HG03025 (cell line): ENCODE measurements around the gene TRIM14.

Experiments
- ATAC-seq: cut with Tn5 transposase; IDR thresholded peaks from one replicate; pipeline ENCODE4 v1.9.1; 2021; ENCODE audit warnings: mild to moderate bottlenecking, moderate library complexity; ENCODE audit not compliant: unreplicated experiment, low FRiP score

Gene TRIM14

DNA sequence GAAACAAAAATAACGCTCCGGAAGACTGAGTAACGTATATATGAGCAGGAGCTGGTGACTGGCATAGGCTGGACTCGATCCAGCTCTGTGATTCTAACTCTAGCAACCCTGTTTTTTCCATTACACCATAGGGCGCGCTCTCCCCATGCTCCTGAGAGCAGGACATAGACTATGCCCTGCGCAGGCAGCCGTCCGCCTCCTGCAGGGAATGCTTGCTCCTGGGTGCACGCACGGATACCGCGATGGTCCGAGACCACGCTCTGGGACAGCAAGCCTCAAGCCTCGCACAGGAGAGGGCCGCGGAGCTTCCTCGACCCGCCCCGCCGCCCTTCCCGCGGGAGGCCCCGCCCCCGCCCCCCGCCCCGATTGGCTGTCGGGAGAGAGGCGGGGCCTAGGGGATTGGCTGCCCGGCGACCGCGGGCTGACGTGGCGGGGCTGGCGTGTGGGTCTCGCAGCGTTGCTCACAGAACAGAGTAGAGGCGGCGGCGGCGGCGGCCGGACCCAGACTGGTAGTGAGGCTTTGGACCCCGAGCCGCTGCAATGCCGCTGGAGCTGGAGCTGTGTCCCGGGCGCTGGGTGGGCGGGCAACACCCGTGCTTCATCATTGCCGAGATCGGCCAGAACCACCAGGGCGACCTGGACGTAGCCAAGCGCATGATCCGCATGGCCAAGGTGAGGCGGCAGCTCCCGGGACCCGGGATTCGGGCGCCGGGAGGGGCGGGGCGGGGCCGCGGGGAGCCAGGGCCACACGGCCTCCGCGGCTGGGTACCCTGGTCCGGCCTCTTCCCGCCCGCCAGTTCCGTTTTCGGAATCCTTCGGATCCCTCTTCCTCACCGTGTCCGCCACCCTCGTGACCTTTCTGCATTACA lies 62.5 kb downstream of the TRIM14 start, which contains the start of gene NANS:
Gene NANS (plus strand): TSS at position 464 of the 869 bp plus-strand sequence. CDS start 77 bp downstream, at position 541.
- ATAC-seq, result peak; percentile 92

- no peak for ATAC-seq
Observed at GRCh38 chr9:98054376-98054951, 64.6 kb downstream of the TRIM14 start.

- ATAC-seq, result no peak
Observed at GRCh38 chr9:98050351-98050750, 68.7 kb downstream of the TRIM14 start.

DNA sequence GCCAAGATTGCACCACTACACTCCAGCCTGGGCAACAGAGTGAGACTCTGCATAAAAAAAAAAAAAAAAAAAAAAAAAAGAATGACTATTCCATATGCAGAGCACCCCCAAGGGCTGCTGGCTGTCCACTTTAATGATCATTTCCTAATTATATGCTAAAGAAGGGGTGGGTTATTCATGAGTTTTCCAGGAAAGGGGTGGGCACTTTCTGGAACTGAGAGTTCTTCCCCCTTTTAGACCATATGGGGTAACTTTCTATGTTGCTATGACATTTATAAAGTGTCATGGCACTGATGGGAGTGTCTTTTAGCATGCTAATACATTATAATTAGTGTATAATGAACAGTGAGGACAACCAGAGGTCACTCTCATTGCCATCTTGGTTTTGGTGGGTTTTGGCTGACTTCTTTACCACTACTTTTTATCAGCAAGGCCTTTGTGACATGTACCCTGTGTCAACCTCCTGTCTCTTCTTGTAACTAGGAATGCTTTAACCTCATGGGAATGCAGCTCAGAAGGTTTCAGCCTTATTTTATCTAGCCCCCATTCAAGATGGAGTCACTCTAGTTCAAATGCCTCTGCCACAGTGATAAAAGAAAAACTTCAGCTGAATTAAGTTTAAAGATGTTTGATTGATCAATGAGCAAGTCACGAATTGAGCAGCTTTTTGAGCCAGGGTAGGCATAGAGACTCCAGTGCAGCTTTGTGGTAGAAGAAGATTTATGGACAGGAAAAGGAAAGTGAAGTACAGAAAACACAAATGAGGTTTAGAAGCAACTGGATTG lies 69.5 kb downstream of the TRIM14 start:
- no peak for ATAC-seq

DNA sequence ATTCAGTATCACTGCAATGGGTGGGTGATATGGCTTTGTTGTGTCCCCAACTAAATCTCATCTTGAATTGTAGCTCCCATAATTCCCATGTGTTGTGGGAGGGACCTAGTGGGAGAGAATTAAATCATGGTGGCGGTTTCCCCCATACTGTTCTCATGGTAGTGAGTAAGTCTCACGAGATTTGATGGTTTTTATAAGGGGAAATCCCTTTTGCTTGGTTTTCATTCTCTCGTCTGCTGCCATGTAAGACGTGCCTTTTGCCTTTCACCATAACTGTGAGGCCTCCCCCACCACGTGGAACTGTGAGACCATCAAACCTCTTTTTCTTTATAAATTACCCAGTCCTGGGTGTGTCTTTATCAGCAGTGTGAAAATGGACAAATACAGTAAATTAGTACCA lies 72.0 kb downstream of the TRIM14 start:
- ATAC-seq, result no peak

DNA sequence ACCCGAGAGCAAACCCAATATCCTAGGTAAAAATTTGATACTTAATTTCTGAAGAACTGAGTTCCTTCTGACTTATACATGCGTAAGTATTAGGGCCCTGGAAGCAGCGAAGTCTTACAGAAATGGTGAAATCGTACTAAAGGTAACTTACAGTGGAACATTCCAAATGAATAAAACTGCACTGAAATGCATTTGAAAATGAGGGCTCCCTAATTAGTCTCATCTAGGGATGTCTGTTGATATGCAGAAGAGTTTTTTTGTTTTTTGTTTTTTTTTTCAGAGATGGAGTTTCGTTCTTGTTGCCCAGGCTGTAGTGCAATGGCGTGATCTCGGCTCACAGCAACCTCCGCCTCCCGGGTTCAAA lies 72.9 kb downstream of the TRIM14 start:
- no peak for ATAC-seq

GRCh38 chr9:98045234-98046179 lies 73.5 kb downstream of the TRIM14 start:
- no peak for ATAC-seq

DNA sequence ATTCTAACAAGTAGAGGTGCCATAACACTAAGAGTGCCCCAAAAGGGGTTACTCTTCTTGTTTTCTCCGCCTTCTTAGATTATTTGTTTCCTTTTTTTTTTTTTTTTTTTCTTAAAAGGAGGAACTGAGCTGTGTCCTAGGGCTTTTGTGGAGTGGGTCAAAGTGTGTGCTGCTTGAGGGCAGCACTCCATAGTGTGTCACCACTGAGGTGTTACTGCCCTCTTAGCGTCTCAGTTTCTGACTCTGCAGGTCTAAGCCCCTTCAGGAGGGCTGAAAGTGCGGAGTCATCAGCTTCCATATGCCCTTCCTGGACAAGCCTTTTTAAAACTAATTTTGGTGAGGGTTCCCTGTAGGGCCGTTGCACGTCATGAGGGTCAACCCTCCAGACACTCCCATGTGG lies 75.1 kb downstream of the TRIM14 start:
- ATAC-seq, result no peak

- no peak for ATAC-seq
Observed at GRCh38 chr9:98040212-98040611, 78.8 kb downstream of the TRIM14 start.

DNA sequence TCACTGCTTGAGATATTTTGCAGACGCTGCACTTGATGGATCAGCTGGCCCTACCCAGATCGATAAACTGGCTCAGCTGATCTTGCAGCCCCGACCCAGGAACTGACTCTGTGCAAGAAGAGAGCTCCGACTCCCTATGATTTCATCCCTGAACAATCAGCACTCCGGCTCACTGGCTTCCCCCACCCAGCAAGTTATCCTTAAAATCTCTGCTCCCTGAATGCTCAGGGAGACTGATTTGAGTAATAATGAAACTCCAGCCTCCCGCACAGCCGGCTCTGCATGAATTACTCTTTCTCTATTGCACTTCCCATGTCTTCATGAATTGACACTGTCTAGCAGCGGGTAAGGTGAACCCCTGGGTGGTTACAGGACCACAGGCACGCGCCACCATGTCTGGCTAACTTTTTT lies 79.4 kb downstream of the TRIM14 start:
- ATAC-seq, result no peak

DNA sequence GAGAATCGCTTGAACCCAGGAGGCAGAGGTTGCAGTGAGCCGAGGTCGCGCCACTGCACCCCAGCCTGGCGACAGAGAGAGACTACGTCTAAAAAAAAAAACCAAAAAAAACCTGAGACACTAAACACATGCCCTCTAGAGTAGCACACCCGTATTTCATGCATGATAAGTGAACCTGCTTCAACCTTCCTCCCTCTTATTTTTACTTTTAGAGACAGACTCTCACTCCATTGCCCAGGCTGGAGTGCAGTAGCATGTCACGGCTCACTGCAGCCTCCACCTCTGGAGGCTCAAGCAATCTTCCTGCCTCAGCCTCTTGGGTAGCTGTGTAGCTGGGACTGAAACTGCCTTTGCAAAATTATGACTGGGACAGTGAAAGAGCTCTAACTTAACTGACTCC lies 80.1 kb downstream of the TRIM14 start:
- no peak for ATAC-seq

DNA sequence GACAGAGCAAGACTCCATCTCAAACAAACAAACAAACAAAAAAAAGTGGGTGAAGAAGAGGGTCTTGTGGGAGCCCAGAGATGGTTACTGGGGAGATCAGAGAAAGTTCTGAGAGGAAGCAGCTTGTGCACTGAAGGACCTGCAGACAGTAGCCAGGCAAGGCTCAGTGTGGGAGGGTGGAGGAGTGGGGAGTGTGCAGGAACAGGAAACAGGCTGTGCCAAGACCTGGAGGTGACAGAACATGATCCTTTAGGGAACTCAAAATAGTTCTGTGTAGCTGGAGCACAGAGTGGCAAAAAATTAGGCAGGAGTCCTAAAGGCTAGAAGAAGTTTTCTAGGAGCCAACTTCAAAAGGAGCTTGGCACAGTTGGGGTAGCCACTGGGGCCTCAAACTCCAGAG lies 81.7 kb downstream of the TRIM14 start:
- ATAC-seq, result no peak

DNA sequence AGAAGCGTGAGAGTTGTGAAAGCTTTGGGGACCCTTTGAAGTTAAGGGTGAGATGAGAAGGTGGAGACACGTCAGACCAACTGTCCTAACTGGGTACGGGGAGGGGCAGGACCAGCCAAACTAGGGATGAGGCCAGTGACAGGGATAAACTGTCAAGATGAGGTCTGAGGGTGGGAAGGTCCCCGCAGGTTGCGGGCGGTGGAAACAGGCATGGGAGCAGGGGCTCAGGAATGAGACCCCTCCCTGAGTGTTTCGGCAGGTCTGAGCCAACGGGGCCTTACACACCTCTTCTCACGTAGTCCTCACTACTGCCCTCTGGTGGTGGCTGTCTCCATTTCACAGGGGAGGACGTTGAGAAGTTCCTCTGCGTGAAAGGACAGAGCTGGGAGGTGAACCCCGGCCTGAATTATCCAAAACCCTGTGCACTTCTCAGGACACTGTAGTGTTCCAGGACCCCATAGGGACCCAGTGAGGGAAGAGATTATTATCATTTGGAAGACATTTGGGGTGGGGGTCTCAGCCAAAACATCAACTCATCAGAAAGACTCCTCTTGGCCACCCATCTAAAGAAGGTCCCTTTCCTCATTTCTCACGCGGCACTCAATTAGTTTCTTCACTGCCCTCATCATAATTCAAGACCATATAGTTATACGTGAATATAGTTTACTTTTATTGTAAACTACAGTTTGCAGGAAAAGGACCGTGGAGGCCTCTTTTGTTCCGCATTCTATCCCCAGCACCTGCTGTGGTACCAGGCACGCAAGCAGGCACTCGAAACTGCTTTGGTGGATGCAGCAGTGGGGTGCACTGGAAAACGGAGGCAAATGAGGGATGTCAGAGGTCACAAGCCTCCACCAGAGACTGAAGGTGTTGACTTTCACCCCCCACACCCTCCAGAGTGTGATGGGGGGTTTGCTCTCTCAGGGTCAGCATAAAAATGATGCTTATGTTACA lies 84.2 kb downstream of the TRIM14 start:
- peak; percentile 56 for ATAC-seq

- ATAC-seq, result no peak
Observed at GRCh38 chr9:98031935-98032334, 87.1 kb downstream of the TRIM14 start.

- no peak for ATAC-seq
Observed at GRCh38 chr9:98031169-98031568, 87.9 kb downstream of the TRIM14 start.

DNA sequence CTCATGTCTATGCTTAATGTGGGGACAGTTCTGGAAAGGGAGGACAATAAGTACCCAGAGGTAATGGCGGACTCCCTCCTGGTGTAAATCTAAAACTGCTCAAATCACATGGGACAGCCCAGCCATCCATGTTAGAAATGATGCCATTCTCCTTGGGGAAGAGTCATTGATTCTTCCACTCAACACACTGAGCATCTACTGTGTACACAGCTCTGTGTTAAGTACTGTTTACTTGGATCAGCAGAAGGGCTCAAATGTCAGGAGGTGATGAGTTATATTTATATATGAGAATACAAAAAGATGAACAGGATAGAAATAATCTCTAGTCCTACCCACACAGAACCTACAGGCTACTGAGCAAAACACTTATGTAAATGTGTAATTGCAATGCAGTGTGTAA lies 94.3 kb downstream of the TRIM14 start:
- no peak for ATAC-seq

DNA sequence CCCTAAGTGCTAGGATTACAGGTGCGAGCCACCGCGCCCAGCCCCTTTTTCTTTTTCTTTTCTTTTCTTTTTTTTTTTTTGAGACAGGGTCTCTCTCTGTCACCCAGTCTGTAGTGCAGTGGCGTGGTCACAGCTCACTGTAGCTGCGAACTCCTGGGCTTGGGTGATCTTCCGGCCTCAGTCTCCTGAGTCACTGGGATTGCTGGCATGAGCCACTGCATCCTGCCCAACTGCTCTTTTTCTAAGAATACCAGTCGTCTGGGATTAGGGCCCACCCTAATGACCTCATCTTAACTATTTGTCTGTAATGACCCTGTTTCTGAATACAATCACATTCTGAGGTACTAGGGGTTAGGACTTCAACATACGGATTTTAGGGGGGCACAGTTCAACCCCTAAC lies 96.6 kb downstream of the TRIM14 start:
- ATAC-seq, result no peak

DNA sequence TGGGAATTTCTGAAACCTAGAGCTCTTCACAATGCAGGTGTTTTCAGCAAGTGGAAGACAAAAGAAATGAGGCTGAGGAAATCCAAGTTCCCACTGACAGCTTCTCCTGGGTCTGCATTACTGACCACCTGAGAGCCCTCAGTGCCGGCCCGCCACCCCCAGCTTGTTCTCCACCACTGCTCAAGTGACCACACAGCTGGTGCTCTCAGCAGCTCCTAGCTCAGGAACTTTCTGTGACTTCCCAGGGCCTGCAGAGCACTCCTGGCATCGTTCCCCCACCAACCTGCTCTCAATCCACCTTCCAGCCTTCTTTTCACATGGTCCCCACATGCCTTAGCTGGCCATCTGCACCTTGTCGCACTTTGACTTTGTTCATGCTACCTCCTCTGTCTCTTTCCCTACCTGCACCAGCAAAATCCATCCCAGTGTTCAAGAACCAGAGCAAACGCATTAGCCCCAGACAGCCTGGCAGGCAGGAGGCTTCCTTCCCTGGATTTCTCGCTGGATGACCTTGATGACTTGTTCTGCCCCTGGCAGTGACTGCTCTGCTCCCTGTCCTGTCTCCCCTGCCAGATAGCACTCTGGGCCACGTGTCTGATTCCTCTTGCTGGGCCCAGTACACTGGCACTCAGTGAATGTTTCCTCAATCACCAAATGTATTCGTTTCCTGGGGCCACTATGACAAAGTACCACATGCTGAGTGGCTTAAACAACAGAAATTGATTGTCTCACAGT lies 97.5 kb downstream of the TRIM14 start:
- no peak for ATAC-seq
